T-cell (primary cell): Measurements from ENCODE around the gene ADSL. TPM values are rescaled to one million over a fixed set of nuclear protein-coding genes. Genes with fewer than 3 reads are reported as not detected.

Source experiments
- ATAC-seq, 4 experiments: fragments of 200-7000 bp in 3 of 4; fragments of 150-1000 bp in 1 of 4; cut with Tn5 transposase; replicated peaks in 1 of 4; 1 replicate in 3 of 4; 2 replicates in 1 of 4; pipeline ENCODE4 v1.10.0; 2021; ENCODE audit warnings: moderate library complexity in 3 of 4, mild to moderate bottlenecking in 2 of 4, moderate number of reproducible peaks in 1 of 4
- CTCF ChIA-PET, 2 donors: fragments of 300-600 bp; sonication (Branson Sonifier 250); formaldehyde crosslinking; loops; one replicate each; lab custom pipeline; 2022; ENCODE audit warnings: antibody characterized with exemption in 2 of 2; lab: Charles Lee
- POLR2A ChIA-PET, 2 donors: fragments of 300-600 bp; sonication (Branson Sonifier 250); formaldehyde crosslinking; loops; one replicate each; lab custom pipeline; 2022; ENCODE audit warnings: antibody characterized with exemption in 2 of 2; lab: Charles Lee
- DNase-seq, 35 experiments: peaks; one replicate each; pipeline versions ENCODE4 v3.0.0 to v3.0.0-alpha.2; 2013 to 2023
- H3K27ac ChIP-seq: one replicate; pipeline ENCODE4 v1.5.1; 2013; ENCODE audit warnings: low read length
- H3K27me3 ChIP-seq, 2 experiments: replicated peaks in 1 of 2; 1 replicate in 1 of 2; 2 replicates in 1 of 2; pipeline versions ENCODE4 v1.6.1 to v1.7.0; 2013; ENCODE audit warnings: low read length in 1 of 2, mixed read lengths in 1 of 2; ENCODE audit not compliant: control insufficient read depth in 2 of 2, insufficient read depth in 2 of 2; ENCODE audit errors: extremely low read depth in 1 of 2
- H3K36me3 ChIP-seq, 2 donors: 1 replicate in 1 of 2; 2 replicates in 1 of 2; pipeline versions ENCODE4 v1.6.1 to v1.7.0; 2013; ENCODE audit warnings: low read length in 1 of 2; ENCODE audit not compliant: control insufficient read depth in 2 of 2, insufficient read depth in 1 of 2; ENCODE audit errors: extremely low read depth in 1 of 2
- H3K4me1 ChIP-seq, 2 experiments: 1 replicate in 1 of 2; 2 replicates in 1 of 2; pipeline versions ENCODE4 v1.6.1 to v1.7.0; 2013; ENCODE audit warnings: low read length in 2 of 2, mixed read lengths in 1 of 2; ENCODE audit not compliant: insufficient read depth in 2 of 2, control insufficient read depth in 1 of 2; ENCODE audit errors: extremely low read depth in 1 of 2
- H3K4me3 ChIP-seq, 2 donors: 1 replicate in 1 of 2; 2 replicates in 1 of 2; pipeline versions ENCODE4 v1.5.1 to v1.7.0; 2013; ENCODE audit warnings: mild to moderate bottlenecking in 2 of 2, low read length in 1 of 2, moderate library complexity in 1 of 2; ENCODE audit not compliant: control insufficient read depth in 1 of 2; ENCODE audit errors: extremely low read depth in 1 of 2
- H3K9me3 ChIP-seq: 2 replicates; pipeline ENCODE4 v1.7.0; 2013
- H3K27ac Mint-ChIP-seq, 2 donors: one replicate each; pipeline ENCODE4 v1.8.0; 2020 to 2021; ENCODE audit warnings: mild to moderate bottlenecking in 2 of 2, mixed read lengths in 2 of 2
- H3K27me3 Mint-ChIP-seq, 2 donors: one replicate each; pipeline ENCODE4 v1.8.0; 2021 to 2022; ENCODE audit warnings: mixed read lengths in 2 of 2
- H3K36me3 Mint-ChIP-seq: one replicate; pipeline ENCODE4 v1.8.0; 2021; ENCODE audit warnings: mixed read lengths
- H3K4me1 Mint-ChIP-seq, 3 donors: one replicate each; pipeline ENCODE4 v1.8.0; 2020 to 2022; ENCODE audit warnings: mixed read lengths in 3 of 3, mild to moderate bottlenecking in 1 of 3
- H3K4me3 Mint-ChIP-seq, 3 donors: one replicate each; pipeline ENCODE4 v1.8.0; 2020 to 2022; ENCODE audit warnings: mild to moderate bottlenecking in 3 of 3, mixed read lengths in 3 of 3, moderate library complexity in 3 of 3
- H3K9me3 Mint-ChIP-seq, 3 donors: one replicate each; pipeline ENCODE4 v1.8.0; 2020 to 2022; ENCODE audit warnings: mixed read lengths in 3 of 3
- WGBS: methylation state at CpG from one replicate; pipeline ENCODE4 v1.1.5; 2013; ENCODE audit warnings: missing lambda C conversion rate; ENCODE audit not compliant: insufficient coverage; 5-methylcytosine and 5-hydroxymethylcytosine counted together
- total RNA-seq, 35 experiments: library from RNA in 6 of 35; stranded (reverse) in 6 of 35; fragments of 120-200 nt in 1 of 35; gene quantifications; one replicate each; pipeline versions ENCODE4 v1.2.1 to v1.2.4 and lab custom pipeline; 2013 to 2026

The ADSL gene
- total RNA-seq, 5 donors from 2014 or later (not counting 1 experiment from before 2014, with no cell fraction given), result 64.0 to 84.3 (median 75.1) TPM

GRCh38 chr22:40416267-40416570 is 69.9 kb downstream of the ADSL start:
- CTCF ChIA-PET, result no interaction called here
- no peaks in the 10 kb centered on the region for H3K27me3 ChIP-seq
- no peak overlapping the region for H3K4me3 ChIP-seq
- peaks cover 25 to 68% of the 10 kb centered on the region in 2 donors for H3K36me3 ChIP-seq
- Mint-ChIP-seq H3K27me3 (no peaks in the 10 kb centered on the region), H3K27ac (peak overlapping the region; percentile 89 to 96), H3K9me3 (no peaks in the 10 kb centered on the region), H3K36me3 (peaks cover 36% of the 10 kb centered on the region), H3K4me1 (peaks cover 24 to 40% (median 36%) of the 10 kb centered on the region in 3 donors), H3K4me3 (peak overlapping the region in 1 of 3 donors; percentile 16)
- 95% methylated on average over 10 of the region's 10 CpGs for WGBS
- no peak for ATAC-seq
- POLR2A ChIA-PET, result interaction anchor here in 1 of 2 donors (0.9 kb wide), 1 partner anchor 12 kb away, joined by 3 read pairs; no protein-coding TSS in a partner anchor
- no peaks in the 10 kb centered on the region for H3K9me3 ChIP-seq
- no peak for DNase-seq
- H3K27ac ChIP-seq, result no peak overlapping the region
- peaks cover 2 to 53% of the 10 kb centered on the region in 2 experiments for H3K4me1 ChIP-seq

- ChIA-PET POLR2A (no interaction called here), CTCF (interaction anchor here in 1 of 2 donors (0.7 kb wide), 1 partner anchor 51 kb away, joined by 5 read pairs; no protein-coding TSS in a partner anchor)
- Mint-ChIP-seq H3K27ac (peak overlapping the region; percentile 89 to 96), H3K36me3 (peaks cover 37% of the 10 kb centered on the region), H3K4me3 (peak overlapping the region in 1 of 3 donors; percentile 16), H3K9me3 (no peaks in the 10 kb centered on the region), H3K4me1 (peaks cover 24 to 40% (median 36%) of the 10 kb centered on the region in 3 donors), H3K27me3 (no peaks in the 10 kb centered on the region)
- Histone ChIP-seq H3K36me3 (peaks cover 22 to 68% of the 10 kb centered on the region in 2 donors), H3K9me3 (no peaks in the 10 kb centered on the region), H3K27ac (no peak overlapping the region), H3K4me3 (no peak overlapping the region), H3K27me3 (no peaks in the 10 kb centered on the region), H3K4me1 (peaks cover 2 to 53% of the 10 kb centered on the region in 2 experiments)
- 95% methylated on average over 10 of the region's 11 CpGs for WGBS
- DNase-seq (no peak), ATAC-seq (no peak)
Observed at GRCh38 chr22:40416636-40417035, 70.3 kb downstream of the ADSL start.

GRCh38 chr22:40417041-40417440 is 70.7 kb downstream of the ADSL start:
- Mint-ChIP-seq H3K4me1 (peaks cover 26 to 40% (median 36%) of the 10 kb centered on the region in 3 donors), H3K4me3 (no peak overlapping the region), H3K27ac (peak overlapping the region; percentile 89 to 96), H3K36me3 (peaks cover 38% of the 10 kb centered on the region), H3K9me3 (no peaks in the 10 kb centered on the region), H3K27me3 (no peaks in the 10 kb centered on the region)
- ChIA-PET POLR2A (no interaction called here), CTCF (interaction anchor here in 1 of 2 donors (0.7 kb wide), 1 partner anchor 50 kb away, joined by 5 read pairs; no protein-coding TSS in a partner anchor)
- no peak overlapping the region for H3K27ac ChIP-seq
- ATAC-seq (no peak), DNase-seq (no peak)
- H3K36me3 ChIP-seq, result peaks cover 22 to 69% of the 10 kb centered on the region in 2 donors
- WGBS, result 97% methylated on average over 6 of the region's 8 CpGs
- H3K27me3 ChIP-seq, result no peaks in the 10 kb centered on the region
- peaks cover 2 to 53% of the 10 kb centered on the region in 2 experiments for H3K4me1 ChIP-seq
- no peak overlapping the region for H3K4me3 ChIP-seq
- H3K9me3 ChIP-seq, result no peaks in the 10 kb centered on the region

GRCh38 chr22:40417881-40418280 is 71.6 kb downstream of the ADSL start:
- Mint-ChIP-seq H3K27me3 (no peaks in the 10 kb centered on the region), H3K4me1 (peaks cover 24 to 42% (median 36%) of the 10 kb centered on the region in 3 donors), H3K4me3 (no peak overlapping the region), H3K36me3 (peaks cover 41% of the 10 kb centered on the region), H3K9me3 (no peaks in the 10 kb centered on the region), H3K27ac (peak overlapping the region; percentile 55 to 58)
- no peak for DNase-seq
- peaks cover 2 to 53% of the 10 kb centered on the region in 2 experiments for H3K4me1 ChIP-seq
- ATAC-seq, result no peak
- ChIA-PET CTCF (interaction anchor here in 1 of 2 donors (0.6 kb wide), 2 partner anchors 339 to 423 kb away, joined by 7 to 8 read pairs; no protein-coding TSS in a partner anchor), POLR2A (interaction anchor here (0.6 kb wide), 2 partner anchors 1077 to 1747 kb away, joined by 3 read pairs; no protein-coding TSS in a partner anchor)
- H3K27me3 ChIP-seq, result no peaks in the 10 kb centered on the region
- WGBS, result 100% methylated on average over 2 of the region's 5 CpGs
- H3K4me3 ChIP-seq, result no peak overlapping the region
- no peaks in the 10 kb centered on the region for H3K9me3 ChIP-seq
- H3K36me3 ChIP-seq, result peaks cover 23 to 75% of the 10 kb centered on the region in 2 donors
- H3K27ac ChIP-seq, result no peak overlapping the region

GRCh38 chr22:40418366-40419201 is 72.3 kb downstream of the ADSL start:
- WGBS, result 74% methylated on average over 37 of the region's 42 CpGs
- ATAC-seq, result peak in 1 of 4 experiments; percentile 81
- Mint-ChIP-seq H3K4me3 (no peak overlapping the region), H3K27me3 (no peaks in the 10 kb centered on the region), H3K9me3 (no peaks in the 10 kb centered on the region), H3K27ac (peak overlapping the region in 1 of 2 donors; percentile 58), H3K36me3 (peaks cover 46% of the 10 kb centered on the region), H3K4me1 (peaks cover 24 to 48% (median 35%) of the 10 kb centered on the region in 3 donors)
- Histone ChIP-seq H3K9me3 (no peaks in the 10 kb centered on the region), H3K27me3 (no peaks in the 10 kb centered on the region), H3K4me3 (no peak overlapping the region), H3K27ac (no peak overlapping the region), H3K4me1 (peaks cover 2 to 53% of the 10 kb centered on the region in 2 experiments), H3K36me3 (peaks cover 29 to 82% of the 10 kb centered on the region in 2 donors)
- ChIA-PET POLR2A (interaction anchor here (0.6 kb wide), 2 partner anchors 1077 to 1747 kb away, joined by 3 read pairs; no protein-coding TSS in a partner anchor), CTCF (interaction anchor here in 1 of 2 donors (0.6 kb wide), 1 partner anchor 423 kb away, joined by 8 read pairs; no protein-coding TSS in a partner anchor)
- peak in 25 of 35 experiments; percentile 6 to 60 (median 29) for DNase-seq

GRCh38 chr22:40419718-40420117 is 73.4 kb downstream of the ADSL start:
- peaks cover 33 to 88% of the 10 kb centered on the region in 2 donors for H3K36me3 ChIP-seq
- Mint-ChIP-seq H3K4me3 (no peak overlapping the region), H3K36me3 (peaks cover 47% of the 10 kb centered on the region), H3K27ac (peak overlapping the region; percentile 67 to 80), H3K27me3 (no peaks in the 10 kb centered on the region), H3K4me1 (peaks cover 24 to 41% (median 25%) of the 10 kb centered on the region in 3 donors), H3K9me3 (no peaks in the 10 kb centered on the region)
- WGBS, result 98% methylated on average over 8 of the region's 8 CpGs
- CTCF ChIA-PET, result no interaction called here
- peaks cover 2 to 53% of the 10 kb centered on the region in 2 experiments for H3K4me1 ChIP-seq
- ATAC-seq, result no peak
- no peak overlapping the region for H3K4me3 ChIP-seq
- no peaks in the 10 kb centered on the region for H3K27me3 ChIP-seq
- no peak overlapping the region for H3K27ac ChIP-seq
- H3K9me3 ChIP-seq, result no peaks in the 10 kb centered on the region
- DNase-seq, result no peak
- POLR2A ChIA-PET, result interaction anchor here in 1 of 2 donors (0.7 to 1.0 kb wide), 2 partner anchors 14 to 73 kb away, joined by 3 to 4 read pairs; no protein-coding TSS in a partner anchor
